Measurements from ENCODE around the gene PCDH1. TPM values are rescaled to one million over a fixed set of nuclear protein-coding genes. Genes with fewer than 3 reads are reported as not detected.

The PCDH1 gene
- total and polyA plus RNA-seq, 2 of the 8 experiments (the other 6 are each of a cell fraction or from before 2014, with no cell fraction given) = 101 to 102 TPM

- peak overlapping the region; percentile 95 for H4K91ac ChIP-seq (replicated peaks; ENCODE audit: insufficient read length, low read length)
- peaks cover 30% of the 10 kb centered on the region for H3K23me2 ChIP-seq (ENCODE audit: low read depth, low read length)
- peak overlapping the region; percentile 34 for H3K23ac ChIP-seq (ENCODE audit: insufficient read length)
- peak overlapping the region; percentile 65 for H4K5ac ChIP-seq (ENCODE audit: insufficient read length, low read depth, low read length)
- POLR2A ChIA-PET (ENCODE audit: partially characterized antibody) = interaction anchor here (0.6 to 13.5 kb wide), 27 partner anchors 10 to 215 kb away, joined by 3 to 210 read pairs (median 6); partner anchors contain the start of gene RNF14
- H2BK20ac ChIP-seq (ENCODE audit: low read length) = peak overlapping the region; percentile 87; the same call in 1 of the 2 replicates
- H3K36me3 ChIP-seq (ENCODE audit: control insufficient read depth in 2 of 4, insufficient read depth in 4 of 4, low read length in 3 of 4) = no peaks in the 10 kb centered on the region
- H3K9me3 ChIP-seq (ENCODE audit: insufficient read depth in 2 of 2, low read depth in 1 of 2, low read length in 1 of 2) = no peaks in the 10 kb centered on the region
- CTCF ChIA-PET (ENCODE audit: partially characterized antibody) = interaction anchor here (0.6 to 10.7 kb wide), 35 partner anchors 8 to 208 kb away, joined by 3 to 273 read pairs (median 18); partner anchors contain the start of genes ARAP3, DELE1, PCDH12 and RNF14
- peaks cover 3 to 9% of the 10 kb centered on the region in 2 experiments for H4K20me1 ChIP-seq (replicated peaks in 1 of 2; ENCODE audit: control insufficient read depth in 1 of 2, insufficient read depth in 2 of 2, low read length in 2 of 2)
- TF ChIP-seq EZH2 (IDR thresholded peaks at IDR 0.05; ENCODE audit: low read depth, low read length, severe bottlenecking) (no peak), ATF3 (IDR thresholded peaks at IDR 0.05; ENCODE audit: insufficient read depth, low read depth, low read length) (no peak), ASH2L (IDR thresholded peaks at IDR 0.05; ENCODE audit: low read length) (no peak), YY1 (IDR thresholded peaks at IDR 0.05; ENCODE audit: low read depth, low read length) (no peak), KDM4A (IDR thresholded peaks at IDR 0.05; ENCODE audit: low read depth, low read length, severe bottlenecking) (peak; percentile 13), EP300 (IDR thresholded peaks at IDR 0.05; ENCODE audit: borderline replicate concordance in 1 of 2, low read depth in 2 of 2, low read length in 2 of 2) (0 out of 3 replicates have a peak, but pooled peaks of 1 of the 2 experiments have one; percentile 9), POLR2A (IDR thresholded peaks at IDR 0.05; ENCODE audit: control extremely low read depth in 1 of 2, low read depth in 2 of 2, low read length in 2 of 2) (peak in 1 of 2 experiments; percentile 63; a peak in 1 of 3 replicates)
- no peak overlapping the region for H2AFZ ChIP-seq (ENCODE audit: low read length)
- H2AK5ac ChIP-seq (ENCODE audit: low read depth, low read length) = peak overlapping the region; percentile 99
- peak overlapping the region; percentile 91 for H3K56ac ChIP-seq (replicated peaks; ENCODE audit: insufficient read length, low read depth, low read length)
- H3K4me2 ChIP-seq (ENCODE audit: insufficient read depth in 1 of 2, low read depth in 2 of 2, low read length in 2 of 2) = peak overlapping the region; percentile 97 to 99
- peak overlapping the region; percentile 96 for H2BK15ac ChIP-seq (ENCODE audit: low read length)
- H3K4me1 ChIP-seq (replicated peaks in 1 of 4; ENCODE audit: control insufficient read depth in 3 of 4, insufficient read depth in 4 of 4, low read length in 3 of 4) = peaks cover 25 to 58% (median 44%) of the 10 kb centered on the region in 4 experiments
- H2BK120ac ChIP-seq (replicated peaks; ENCODE audit: low read depth, low read length) = peak overlapping the region; percentile 82
- DNase-seq (ENCODE audit: low read depth in 1 of 2, low spot score in 2 of 2) (peak in 1 of 2 experiments; percentile 63), FAIRE-seq (no peak)
- H3K4me3 ChIP-seq (ENCODE audit: extremely low read depth in 1 of 4, insufficient read depth in 2 of 4, low read depth in 3 of 4, low read length in 4 of 4) = peak overlapping the region; percentile 74 to 94 (median 82)
- H3K27me3 ChIP-seq (replicated peaks in 1 of 4; ENCODE audit: control insufficient read depth in 3 of 4, extremely low read depth in 1 of 4, insufficient read depth in 3 of 4, low read length in 3 of 4) = peaks cover 0 to 4% (median 0%) of the 10 kb centered on the region in 4 experiments; a peak in 1 of 7 replicates
- H2BK5ac ChIP-seq (ENCODE audit: low read depth, low read length) = peak overlapping the region; percentile 97
- WGBS, 2 experiments (ENCODE audit: extremely low coverage in 1 of 2, insufficient coverage in 1 of 2, insufficient read length in 1 of 2, insufficient replicate concordance in 2 of 2, low coverage in 1 of 2, low lambda C conversion rate in 2 of 2, missing lambda C conversion rate in 1 of 2) = 2% methylated on average over 43 of the region's 55 CpGs; no CpG with 5 or more reads in 1 of the 2 experiments
- peak overlapping the region; percentile 87 for H3K14ac ChIP-seq (ENCODE audit: insufficient read length)
- peak overlapping the region; percentile 99 for H3K4ac ChIP-seq (replicated peaks; ENCODE audit: insufficient read length, low read depth, low read length)
- peak overlapping the region; percentile 100 for H3K18ac ChIP-seq (ENCODE audit: extremely low read depth, low read length)
- peak overlapping the region; percentile 90 for H3K27ac ChIP-seq (ENCODE audit: low read depth, low read length)
- H4K8ac ChIP-seq (ENCODE audit: extremely low read depth, insufficient read depth, low read length) = peak overlapping the region; percentile 99
- peaks cover 7 to 47% of the 10 kb centered on the region in 2 experiments for H3K79me2 ChIP-seq (ENCODE audit: control insufficient read depth in 1 of 2, insufficient read depth in 2 of 2, low read length in 2 of 2)
- H3K79me1 ChIP-seq (ENCODE audit: low read depth, low read length) = peaks cover 10% of the 10 kb centered on the region; the same call in 1 of the 2 replicates
- H3K9ac ChIP-seq (replicated peaks in 1 of 4; ENCODE audit: extremely low read depth in 1 of 4, low read depth in 3 of 4, low read length in 3 of 4) = peak overlapping the region; percentile 89 to 95 (median 92)
- peak overlapping the region; percentile 100 for H2BK12ac ChIP-seq (ENCODE audit: low read depth, low read length)
These were observed 639 bp downstream of the PCDH1 start for GRCh38 chr5:141877356-141878185.

All from H1 (cell line).